GM11168 (cell line): ENCODE data around the gene CEP44.
"Not testable (repeated sequence)": the region's sequence is repeated elsewhere in the genome, so short reads cannot be mapped to it uniquely, and the experiment has no call there.

ENCODE experiments used
- in situ Hi-C: fragments of 300-500 bp; cut with MboI; formaldehyde crosslinking; loops from one replicate; pipeline ENCODE4 v1.12.0; 2022; ENCODE audit warnings: low sequenced_read_pairs; ENCODE audit not compliant: unreplicated experiment

CEP44 gene, protein sequence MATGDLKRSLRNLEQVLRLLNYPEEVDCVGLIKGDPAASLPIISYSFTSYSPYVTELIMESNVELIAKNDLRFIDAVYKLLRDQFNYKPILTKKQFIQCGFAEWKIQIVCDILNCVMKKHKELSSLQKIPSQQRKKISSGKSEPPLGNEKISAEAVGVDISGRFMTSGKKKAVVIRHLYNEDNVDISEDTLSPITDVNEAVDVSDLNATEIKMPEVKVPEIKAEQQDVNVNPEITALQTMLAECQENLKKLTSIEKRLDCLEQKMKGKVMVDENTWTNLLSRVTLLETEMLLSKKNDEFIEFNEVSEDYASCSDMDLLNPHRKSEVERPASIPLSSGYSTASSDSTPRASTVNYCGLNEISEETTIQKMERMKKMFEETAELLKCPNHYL

DNA sequence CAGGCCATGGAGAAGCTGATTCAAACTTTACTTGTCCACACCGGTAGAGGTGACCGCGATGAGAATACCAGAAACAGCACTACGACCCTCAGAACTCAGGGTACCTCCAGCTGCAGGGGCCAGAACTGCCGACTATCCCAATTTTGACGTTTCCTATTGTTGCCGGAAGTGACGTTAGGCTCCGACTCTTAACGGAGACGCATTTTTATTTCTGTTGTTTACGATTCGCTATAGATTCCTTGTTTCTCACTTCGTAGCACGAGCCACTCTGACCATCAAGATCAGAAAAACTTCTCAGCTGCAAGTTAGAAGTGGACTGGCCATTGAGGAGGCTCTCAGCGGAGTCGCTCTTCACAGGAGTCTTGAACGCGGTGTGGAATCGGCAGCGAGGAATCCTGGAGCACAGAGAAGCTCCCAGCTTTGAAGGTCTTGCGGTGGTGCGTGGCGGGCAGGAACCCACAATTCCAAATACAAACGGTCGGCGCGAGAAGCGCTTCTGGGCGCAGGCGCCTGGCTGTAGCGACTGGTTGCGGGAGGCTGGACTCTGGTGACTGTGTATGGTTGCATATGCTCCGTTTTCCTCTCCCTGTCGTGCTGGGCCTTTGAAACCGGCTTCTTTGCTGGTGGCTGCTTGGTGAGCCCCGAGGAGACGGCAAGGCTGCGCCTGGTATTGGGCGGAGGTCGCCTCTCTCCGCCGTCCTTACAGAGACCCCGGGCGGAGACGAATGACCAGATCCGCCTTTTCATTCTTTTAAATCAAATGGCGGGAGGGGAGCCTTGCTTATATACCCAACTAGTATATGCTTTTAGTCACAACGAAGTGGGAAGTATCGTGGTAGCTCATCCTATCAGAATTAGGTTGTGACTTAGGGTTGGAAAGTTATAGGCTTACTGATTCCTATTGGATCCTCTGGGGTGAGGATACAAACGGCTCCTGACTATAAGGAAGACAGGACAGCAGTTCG lies at the start of gene CEP44, which contains the start of gene FBXO8:
Gene CEP44 (plus strand): TSS at position 405 of the 965 bp plus-strand sequence. CDS start 15,211 bp downstream, outside the sequence.
Gene FBXO8 (minus strand): TSS at position 161 of the 965 bp plus-strand sequence. CDS start 20,575 bp downstream, outside the sequence.
- in situ Hi-C loops: no loop called here

DNA sequence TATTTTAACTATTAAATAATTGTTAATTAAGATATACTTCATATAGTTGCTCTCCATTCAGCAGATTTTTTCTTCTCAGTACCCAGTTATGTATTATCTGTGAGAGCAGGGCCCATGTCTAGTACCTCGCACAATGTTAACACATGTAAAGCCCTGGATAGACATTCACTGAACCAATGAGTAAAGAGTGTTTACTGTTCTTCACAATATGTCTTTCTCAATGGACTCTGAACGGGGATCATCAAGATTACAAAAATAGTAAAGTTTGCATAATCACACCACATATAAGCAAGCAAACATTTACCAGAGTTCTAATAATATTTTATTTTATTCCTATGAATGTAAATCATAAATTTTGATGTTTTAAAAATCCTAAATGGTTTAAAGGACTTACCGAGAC lies 47.4 kb upstream of the CEP44 start:
- in situ Hi-C loops: no loop called here

DNA sequence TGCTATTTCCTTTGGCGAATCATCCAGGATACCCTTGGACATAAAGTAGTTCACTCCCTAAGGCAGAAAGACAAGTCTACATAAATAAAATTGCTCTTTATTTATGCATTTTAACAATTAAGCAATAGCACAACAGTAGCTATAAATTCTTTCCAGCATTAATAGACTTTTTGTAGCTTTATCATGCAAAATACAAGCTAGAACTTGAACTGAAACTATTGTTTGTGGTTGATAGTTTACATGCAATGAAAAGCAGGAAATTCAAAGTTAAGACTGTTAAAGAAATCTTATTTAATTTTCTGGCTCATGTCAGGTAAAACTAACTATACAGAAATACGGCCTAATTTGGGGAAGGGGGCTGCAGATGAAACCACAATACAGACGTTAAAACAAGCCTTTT lies 42.5 kb upstream of the CEP44 start:
- in situ Hi-C loops: no loop called here

DNA sequence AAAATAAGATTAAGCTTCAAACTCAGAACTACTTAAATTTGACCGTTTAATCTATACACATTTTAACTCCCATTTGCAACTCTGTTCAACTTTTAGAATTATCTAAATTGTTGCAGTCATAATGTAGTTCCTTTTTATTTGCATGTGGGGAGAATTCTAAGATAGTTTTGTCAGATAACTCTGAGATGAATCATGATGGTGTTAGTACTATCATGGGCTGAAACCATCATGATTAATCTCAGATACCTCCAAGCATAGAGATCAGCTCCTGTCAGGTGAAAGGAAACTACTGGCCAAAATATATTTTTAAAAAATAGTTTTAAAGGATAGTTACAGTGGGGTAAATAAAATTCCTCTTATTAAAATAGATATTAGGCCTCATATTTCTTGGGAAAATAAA lies 39.3 kb upstream of the CEP44 start:
- in situ Hi-C loops: no loop called here

DNA sequence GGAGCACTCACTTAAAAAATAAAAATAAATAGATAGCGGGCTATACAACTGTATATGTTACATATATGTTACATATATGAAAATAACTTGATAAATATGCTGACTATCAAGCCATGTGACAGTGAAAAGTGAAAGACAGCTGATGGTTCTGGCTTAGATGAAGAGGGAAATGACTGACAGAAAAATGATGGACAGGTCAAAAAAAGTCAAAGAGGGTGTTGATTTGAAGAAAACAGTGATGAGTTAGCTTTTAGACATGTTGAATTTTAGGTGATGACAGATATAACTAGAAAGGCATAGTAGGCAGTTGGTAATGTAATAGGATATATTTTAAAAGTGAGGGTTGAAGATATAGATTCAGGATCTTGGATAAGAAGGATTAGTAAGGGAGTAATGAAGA lies 38.0 kb upstream of the CEP44 start:
- in situ Hi-C loops: no loop called here

DNA sequence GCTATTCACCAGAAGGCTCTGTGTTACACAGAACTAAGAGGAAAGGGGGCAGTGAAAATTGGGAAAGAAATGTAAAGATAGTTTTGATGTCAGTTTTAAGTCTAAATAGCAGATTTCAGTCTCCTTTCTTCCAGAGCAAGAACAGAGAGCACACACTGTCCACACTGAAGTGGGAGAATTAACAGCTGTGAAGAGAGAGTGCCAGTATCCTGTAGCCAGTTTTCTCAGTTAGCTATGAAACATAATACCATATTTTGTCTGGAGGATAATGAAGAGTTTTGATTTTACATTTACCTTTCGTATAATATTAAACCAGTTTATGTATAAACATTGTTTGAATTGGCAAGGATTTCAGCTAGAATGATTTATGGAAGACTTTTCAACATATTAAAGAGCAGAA lies 35.3 kb upstream of the CEP44 start:
- in situ Hi-C loops: no loop called here

DNA sequence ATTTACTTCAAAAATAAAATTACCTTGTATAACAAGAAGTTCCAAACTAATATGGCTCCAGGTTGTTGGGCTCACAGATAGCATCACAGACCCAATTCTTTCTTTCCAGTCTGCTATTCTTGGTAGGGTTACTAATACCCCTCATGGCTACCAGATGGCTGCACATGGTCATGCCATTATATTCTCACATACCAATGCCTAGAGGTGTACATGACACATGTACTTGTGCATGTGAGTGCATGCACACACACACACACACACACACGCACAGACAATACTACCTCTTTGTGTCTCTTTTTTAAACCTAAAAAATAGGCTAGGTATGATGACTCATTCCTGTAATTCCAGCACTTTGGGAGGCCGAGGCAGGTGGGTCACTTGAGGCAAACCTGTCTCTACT lies 31.3 kb upstream of the CEP44 start:
- in situ Hi-C loops: no loop called here

DNA sequence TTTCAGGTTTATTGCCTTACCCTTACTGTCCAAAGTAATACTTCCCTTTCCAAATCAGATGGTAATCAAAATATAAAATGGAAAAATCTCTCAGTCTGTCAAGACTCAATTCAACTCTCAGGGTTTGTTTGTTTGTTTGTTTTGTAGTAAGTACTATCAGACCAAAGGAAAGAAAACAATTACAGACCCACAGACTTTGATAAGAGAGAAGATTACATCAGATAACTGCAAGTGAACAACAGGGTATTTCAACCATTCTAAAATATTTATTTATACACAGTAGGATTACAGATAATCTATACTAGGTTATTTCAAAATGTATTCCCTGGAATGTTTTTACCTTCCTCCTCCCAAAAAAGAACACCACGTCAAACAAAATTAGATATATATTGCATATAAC lies 29.1 kb upstream of the CEP44 start:
- in situ Hi-C loops: no loop called here

DNA sequence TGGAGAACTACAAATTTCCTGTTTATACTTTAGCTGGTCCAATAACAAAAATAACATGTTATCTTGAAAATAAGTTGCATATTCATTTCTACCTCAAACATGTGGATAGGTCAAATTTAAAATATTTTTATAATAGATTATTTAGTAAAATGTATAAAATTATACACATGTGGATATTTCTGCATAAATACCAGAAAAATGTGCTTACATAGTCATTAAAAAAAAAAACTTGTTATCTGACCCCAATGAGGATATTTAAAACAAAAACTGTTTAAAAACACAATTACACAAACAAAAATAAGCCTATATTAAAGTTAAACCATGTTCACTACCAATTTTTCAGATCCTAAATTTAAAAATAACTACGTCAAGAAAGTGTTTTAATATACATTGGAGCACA lies 28.3 kb upstream of the CEP44 start:
- in situ Hi-C loops: no loop called here

DNA sequence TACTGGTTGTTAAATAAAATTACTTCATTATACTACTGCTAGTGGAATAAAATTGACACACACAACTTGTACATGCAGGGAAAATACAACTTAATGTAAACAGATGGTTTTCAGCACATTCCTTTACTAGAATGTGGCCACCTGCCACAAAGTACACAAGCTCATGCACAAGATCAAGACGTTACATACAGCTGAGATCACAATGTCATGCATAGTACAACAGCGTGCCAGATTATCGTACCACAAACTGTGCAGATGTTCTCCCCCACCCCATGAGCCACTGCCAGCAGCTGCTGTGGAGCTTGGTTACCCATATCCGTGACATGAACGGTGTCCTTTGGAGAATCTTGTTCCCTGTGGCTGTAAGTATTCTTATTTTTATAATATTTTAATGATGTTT lies 27.9 kb upstream of the CEP44 start:
- in situ Hi-C loops: no loop called here

DNA sequence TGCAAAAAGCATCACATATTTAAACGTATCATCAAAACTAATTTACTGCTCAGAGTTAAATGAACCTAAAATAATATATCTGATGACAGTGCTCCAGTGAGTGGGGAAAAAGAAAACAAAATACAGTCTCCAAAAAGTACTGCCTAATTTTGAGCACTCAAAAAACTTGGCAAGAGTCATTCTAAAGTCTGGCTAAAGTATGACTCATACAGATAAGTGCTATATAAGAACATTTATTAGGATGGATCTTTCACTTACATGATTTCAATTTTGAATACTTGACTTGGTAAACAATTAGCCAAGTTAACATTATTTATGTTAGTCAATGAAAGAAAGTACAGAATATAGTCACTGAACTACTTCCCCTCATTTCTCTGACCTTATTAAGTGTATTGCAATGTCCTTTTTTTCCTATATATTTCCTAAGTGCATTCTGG lies 27.4 kb upstream of the CEP44 start:
- in situ Hi-C loops: no loop called here

DNA sequence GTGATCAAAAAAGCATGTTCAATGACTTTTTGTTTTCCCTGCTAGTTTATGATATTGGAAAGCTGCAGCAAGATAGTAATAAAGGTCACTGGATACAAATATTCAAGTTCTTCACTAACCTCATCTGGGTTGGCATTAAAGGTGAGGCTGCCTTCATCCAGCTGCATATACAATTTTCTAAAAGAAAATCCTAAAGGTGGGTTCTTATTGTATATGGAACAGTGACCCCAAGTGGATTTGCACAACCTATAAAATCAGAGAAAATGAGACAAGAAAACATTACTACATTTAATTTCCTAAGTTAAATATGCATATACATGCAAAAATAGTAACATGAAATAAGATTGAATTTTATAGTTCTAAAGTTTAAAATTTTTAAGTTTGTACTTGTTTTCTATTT lies 24.1 kb upstream of the CEP44 start:
- in situ Hi-C loops: no loop called here

DNA sequence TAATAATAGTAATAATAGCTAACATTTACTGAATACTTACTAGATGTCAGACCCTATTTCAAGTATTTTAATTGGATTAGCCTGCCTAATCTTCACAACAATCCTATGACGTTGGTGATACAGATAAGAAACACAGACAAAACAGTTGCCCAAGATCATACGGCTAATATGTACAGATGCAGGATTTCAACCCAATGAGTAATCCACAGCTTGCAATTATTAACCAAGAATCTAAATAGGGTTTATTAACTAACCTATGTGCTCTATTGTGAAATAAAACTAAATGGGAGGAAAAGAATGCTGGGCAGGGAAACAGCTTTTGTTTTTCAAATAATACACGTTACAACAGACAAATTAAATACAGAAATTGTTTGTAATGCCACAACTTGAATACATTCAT lies 23.6 kb upstream of the CEP44 start:
- in situ Hi-C loops: no loop called here

DNA sequence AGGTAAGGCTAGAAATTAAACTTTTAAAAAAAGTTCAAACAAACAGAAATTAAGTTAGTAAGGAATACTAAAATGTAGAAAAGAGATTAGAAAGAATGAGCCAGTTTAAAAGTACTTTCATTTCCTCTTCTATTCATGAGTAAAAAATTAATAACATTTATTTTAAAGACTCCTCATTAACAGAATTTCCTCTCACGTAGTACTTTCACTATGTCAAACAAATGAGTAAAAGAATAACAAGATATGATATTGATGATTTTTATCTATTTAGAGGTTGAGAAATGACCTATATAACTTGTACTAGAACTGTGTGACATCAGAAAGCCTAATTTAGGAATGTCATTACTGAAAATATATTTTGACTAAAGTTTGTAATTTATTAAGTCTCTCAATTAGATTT lies 22.3 kb upstream of the CEP44 start:
- in situ Hi-C loops: not testable (repeated sequence)

DNA sequence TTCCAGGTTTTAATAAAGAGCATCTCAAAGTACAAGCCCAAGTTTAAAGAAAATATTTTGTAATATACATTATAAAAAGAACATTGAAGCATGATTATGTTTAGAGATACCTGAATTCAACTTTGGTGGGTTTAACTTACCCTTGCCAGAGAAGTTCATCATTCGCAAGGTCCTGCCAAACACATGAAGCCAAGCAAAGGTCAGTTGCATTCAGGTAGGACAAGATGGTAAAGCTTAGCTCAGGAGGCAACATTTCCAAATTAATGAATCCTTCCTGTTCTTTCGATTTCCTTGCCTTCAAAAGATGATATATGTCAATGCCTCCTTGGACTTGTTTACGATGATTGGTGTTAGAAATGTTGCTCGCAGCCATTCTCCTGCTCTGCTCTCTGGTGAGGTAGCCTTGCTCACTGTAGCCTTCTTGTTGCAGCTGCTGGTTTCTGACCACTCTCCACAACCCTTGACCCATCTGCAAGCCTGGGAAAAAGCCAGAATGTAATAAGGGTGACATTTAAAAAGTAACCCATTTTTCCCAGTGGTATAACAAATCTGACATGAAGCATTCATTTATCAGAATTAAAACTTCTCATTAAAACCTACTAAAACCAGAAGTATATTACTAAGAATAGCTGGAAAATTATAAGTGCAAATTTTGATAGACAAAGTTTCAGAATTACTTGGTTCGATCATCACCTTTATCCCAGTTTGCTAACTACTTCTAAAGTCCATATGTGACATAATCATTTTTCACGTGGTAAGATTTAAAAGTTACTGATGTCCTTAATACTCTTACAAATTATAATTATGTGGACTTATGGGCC lies 20.9 kb upstream of the CEP44 start:
- in situ Hi-C loops: no loop called here

DNA sequence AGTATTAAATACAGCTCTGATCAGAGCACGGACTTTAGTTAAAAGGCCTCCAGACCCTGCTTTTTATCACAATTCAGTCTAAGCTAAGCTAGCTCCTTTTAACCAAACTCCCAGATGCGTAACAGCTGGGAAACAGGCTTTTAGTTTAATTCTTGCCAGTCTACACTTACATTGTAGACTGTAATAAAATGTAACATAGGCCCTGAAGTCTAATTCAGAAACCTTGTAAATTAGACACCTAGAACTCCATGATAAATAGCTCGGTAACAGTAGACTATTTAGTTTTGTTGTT lies 20.3 kb upstream of the CEP44 start:
- in situ Hi-C loops: no loop called here

DNA sequence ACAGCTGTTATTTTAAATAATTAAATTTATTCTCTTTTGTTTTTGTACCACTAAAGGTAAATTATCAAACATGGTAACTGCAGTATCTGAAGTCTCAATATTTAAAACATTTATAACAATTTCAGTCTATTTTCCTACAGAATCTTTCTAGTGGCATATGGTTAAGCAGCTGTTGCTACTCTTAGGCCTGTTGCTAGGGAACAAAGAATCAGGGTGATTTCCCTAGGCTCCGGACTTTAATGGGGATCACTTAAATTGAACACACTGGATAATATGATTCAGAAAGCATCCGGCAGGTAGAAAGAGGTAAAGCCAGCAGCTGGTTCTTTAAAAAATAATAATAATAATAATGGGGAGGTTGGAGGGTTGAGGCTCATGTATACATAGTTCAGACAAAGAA lies 17.8 kb upstream of the CEP44 start:
- in situ Hi-C loops: no loop called here

DNA sequence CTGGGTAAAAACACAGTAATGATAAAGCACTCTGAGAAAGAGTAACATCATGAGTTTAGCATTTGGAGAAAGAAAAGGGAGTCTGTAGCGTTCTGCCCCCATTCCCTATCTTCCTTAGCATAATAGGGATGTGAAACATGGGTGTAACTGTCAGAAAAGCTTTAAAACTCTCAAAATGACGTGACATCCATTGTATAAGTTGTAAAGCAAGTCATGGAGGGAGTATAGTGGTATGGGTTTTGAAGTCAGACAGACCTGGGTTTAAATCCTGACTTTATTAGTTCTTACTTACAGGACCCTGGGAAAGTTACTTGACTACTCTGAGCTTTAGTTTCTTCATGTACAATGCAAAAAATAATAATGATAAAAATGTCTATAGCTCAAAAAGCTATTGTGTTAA lies 17.3 kb upstream of the CEP44 start:
- in situ Hi-C loops: no loop called here

DNA sequence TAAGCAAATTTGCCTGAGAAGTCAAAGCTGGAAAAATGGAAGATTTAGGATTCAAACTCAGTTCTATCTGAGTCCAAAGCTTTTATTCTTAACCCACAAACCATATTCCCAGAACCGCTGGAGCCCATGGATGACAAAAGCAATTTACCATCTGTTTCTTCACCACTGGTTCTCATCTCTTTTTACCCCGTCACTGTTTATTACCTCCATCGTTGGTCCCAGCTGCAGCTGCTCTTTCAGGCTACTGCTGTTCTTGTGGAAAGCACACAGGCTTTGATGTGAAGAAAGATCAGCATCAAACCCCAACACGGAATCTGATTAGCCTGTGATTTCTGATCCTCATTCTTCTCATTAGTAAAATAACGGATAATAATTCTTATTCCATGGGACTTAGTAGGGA lies 9.8 kb upstream of the CEP44 start:
- in situ Hi-C loops: no loop called here

DNA sequence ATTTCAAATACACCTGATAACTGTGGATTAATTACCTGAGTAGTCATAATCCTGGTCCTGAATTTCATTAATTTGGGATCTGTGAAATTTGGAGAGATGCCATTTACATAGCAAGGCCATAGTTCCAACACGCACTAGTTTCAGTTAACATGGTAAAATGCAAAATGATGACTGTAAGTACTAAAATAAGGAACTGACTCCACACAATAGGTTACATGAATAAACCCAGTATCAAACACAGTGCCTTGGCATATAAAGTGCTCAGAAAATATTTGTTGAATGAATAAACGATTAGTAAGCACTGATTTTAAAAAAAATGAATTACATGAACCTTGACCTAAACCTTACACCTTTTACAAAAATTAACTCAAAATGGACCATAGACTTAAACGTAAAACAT lies 9.3 kb upstream of the CEP44 start:
- in situ Hi-C loops: no loop called here

DNA sequence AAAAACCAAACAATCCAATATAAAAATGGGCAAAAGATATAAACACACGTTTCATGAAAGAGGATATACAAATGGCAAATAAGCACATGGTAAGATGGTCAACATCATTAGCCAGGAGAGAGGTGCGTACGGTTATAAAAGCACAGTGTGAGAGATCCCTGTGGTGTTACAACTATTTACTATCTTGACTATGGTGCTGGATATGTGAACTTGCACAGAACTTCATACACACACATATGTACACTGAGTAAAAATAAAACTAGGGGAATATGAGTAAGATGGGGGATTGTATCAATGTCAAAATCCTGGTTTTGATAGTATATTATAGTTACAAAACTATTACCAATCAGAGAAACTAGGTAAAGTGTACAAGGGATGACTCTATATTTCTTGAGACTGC lies 8.6 kb upstream of the CEP44 start:
- in situ Hi-C loops: no loop called here
